Upper lobe of left lung (tissue), 4 donors: ENCODE results near the gene PHF21B.

ENCODE experiments used
- EP300 ChIP-seq, 4 donors: sonication (generic); formaldehyde crosslinking; IDR thresholded peaks; one replicate each; pipeline ENCODE4 v1.5.1; 2017; ENCODE audit warnings: antibody characterized with exemption in 4 of 4, control low read depth in 2 of 4
- POLR2A ChIP-seq, 4 donors: fragments of 450-650 bp; IDR thresholded peaks; one replicate each; pipeline ENCODE4 v1.5.1; 2016 to 2017; ENCODE audit warnings: antibody characterized with exemption in 4 of 4, mild to moderate bottlenecking in 2 of 4
- POLR2AphosphoS5 ChIP-seq, 2 donors: sonication (generic); formaldehyde crosslinking; IDR thresholded peaks; one replicate each; pipeline ENCODE4 v1.5.1; 2017; ENCODE audit warnings: antibody characterized with exemption in 2 of 2
- TF ChIP-seq, protein P1 (sequence below), 6 experiments: fragments of 450-650 bp in 4 of 6; fragments of 200-600 bp in 2 of 6; sonication (generic) in 2 of 6; IDR thresholded peaks; one replicate each; pipeline ENCODE4 v1.5.1; 2016 to 2019; ENCODE audit warnings: antibody characterized with exemption in 6 of 6

DNA sequence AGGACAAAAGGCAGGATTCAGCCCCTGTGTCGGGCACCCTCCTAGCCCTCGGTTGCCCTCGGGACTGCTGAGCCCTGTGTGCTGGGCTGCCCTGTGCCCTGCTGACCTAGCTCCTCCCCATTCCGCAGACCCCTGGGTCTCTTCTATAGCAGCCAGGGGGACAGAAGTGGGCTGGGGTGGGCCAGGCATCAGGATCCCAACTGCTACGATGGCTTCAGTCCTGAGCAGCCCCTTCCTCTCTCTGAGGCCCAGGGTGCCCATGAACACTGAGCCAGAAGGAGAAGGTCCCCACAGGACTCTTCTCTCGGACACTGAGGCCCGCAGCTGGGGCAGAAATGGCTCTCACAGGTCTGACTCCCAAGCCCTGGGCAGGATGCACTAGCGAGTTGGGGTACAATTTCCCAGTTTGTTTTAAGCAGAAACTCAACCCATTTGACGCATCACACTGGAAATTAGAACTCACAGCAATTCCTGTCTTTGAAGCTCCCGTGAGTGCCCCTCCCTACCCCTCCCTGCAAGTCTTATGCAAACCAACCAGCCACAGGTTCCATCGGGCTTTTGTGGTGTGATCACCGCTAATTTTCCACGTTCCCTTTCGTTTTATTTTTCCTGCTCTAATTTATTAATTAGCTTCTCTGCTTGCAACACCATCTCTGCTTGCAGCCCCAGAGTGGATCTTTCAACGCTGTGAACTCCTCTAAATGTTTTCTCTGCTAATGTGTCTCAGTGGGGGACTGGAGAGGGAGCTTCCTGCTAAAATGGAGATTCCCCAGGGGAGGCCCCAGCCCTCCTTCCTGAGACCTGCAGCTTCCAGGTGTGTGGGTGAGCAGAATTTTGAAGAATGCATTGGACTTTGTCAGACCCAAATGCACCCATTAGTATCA is 56.7 kb downstream of the PHF21B start:
- TF ChIP-seq, protein P1, sequence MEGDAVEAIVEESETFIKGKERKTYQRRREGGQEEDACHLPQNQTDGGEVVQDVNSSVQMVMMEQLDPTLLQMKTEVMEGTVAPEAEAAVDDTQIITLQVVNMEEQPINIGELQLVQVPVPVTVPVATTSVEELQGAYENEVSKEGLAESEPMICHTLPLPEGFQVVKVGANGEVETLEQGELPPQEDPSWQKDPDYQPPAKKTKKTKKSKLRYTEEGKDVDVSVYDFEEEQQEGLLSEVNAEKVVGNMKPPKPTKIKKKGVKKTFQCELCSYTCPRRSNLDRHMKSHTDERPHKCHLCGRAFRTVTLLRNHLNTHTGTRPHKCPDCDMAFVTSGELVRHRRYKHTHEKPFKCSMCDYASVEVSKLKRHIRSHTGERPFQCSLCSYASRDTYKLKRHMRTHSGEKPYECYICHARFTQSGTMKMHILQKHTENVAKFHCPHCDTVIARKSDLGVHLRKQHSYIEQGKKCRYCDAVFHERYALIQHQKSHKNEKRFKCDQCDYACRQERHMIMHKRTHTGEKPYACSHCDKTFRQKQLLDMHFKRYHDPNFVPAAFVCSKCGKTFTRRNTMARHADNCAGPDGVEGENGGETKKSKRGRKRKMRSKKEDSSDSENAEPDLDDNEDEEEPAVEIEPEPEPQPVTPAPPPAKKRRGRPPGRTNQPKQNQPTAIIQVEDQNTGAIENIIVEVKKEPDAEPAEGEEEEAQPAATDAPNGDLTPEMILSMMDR (IDR thresholded peaks at IDR 0.05), result no peak
- no peak for TF ChIP-seq EP300 (IDR thresholded peaks at IDR 0.05)
- TF ChIP-seq POLR2A (IDR thresholded peaks at IDR 0.05), result no peak
- TF ChIP-seq POLR2AphosphoS5 (IDR thresholded peaks at IDR 0.05), result no peak
